K562 (cell line): Measurements from ENCODE around the gene ACBD5. TPM values are rescaled to one million over a fixed set of nuclear protein-coding genes. Genes with fewer than 3 reads are reported as not detected.

Experiments used
- ATF7 ChIP-seq: fragments of 450-650 bp; IDR thresholded peaks from 2 replicates; pipeline ENCODE4 v1.7.1; 2014; ENCODE audit warnings: mild to moderate bottlenecking, moderate library complexity
- BDP1 ChIP-seq: IDR thresholded peaks from 3 replicates; pipeline ENCODE4 v1.6.1; 2011; ENCODE audit not compliant: insufficient read length, insufficient read depth
- CBFB ChIP-seq: sonication (generic); formaldehyde crosslinking; IDR thresholded peaks from 2 replicates; pipeline ENCODE4 v1.4.0; 2020; ENCODE audit warnings: mild to moderate bottlenecking, missing genetic modification reagents
- ELF1 ChIP-seq: fragments of 200-800 bp; sonication (Bioruptor generic); IDR thresholded peaks from 2 replicates; pipeline ENCODE4 v1.6.1; 2016; ENCODE audit warnings: missing genetic modification characterization, missing compliant biosample characterization
- FOXK1 ChIP-seq: sonication (generic); formaldehyde crosslinking; IDR thresholded peaks from 2 replicates; pipeline ENCODE4 v1.8.0; 2022; ENCODE audit warnings: missing genetic modification reagents, mild to moderate bottlenecking, borderline replicate concordance
- FUS ChIP-seq: fragments of 200-400 bp; formaldehyde crosslinking; optimal IDR thresholded peaks from 2 replicates; pipeline ENCODE3; 2017; ENCODE audit warnings: low read depth, low read length
- GABPA ChIP-seq: fragments of 200-800 bp; sonication (Bioruptor generic); conservative IDR thresholded peaks from 2 replicates; pipeline ENCODE4 v1.6.1; 2016; ENCODE audit warnings: low read depth, missing genetic modification characterization, missing compliant biosample characterization
- KDM4B ChIP-seq, 2 experiments: fragments of 450-650 bp in 1 of 2; sonication (generic) in 1 of 2; IDR thresholded peaks; 2 replicates each; pipeline ENCODE4 v1.6.1; 2016 to 2017; ENCODE audit warnings: borderline replicate concordance in 2 of 2, antibody characterized with exemption in 1 of 2, low read depth in 1 of 2, mild to moderate bottlenecking in 1 of 2
- NFE2 ChIP-seq: IDR thresholded peaks from 2 replicates; pipeline ENCODE4 v1.6.1; 2014; ENCODE audit warnings: antibody characterized with exemption, low read depth
- POLR2A ChIP-seq: fragments of 450-650 bp; conservative IDR thresholded peaks from 2 replicates; pipeline ENCODE4 v1.6.1; 2016
- POLR3G ChIP-seq: IDR thresholded peaks from 2 replicates; pipeline ENCODE4 v1.6.1; 2011; ENCODE audit not compliant: insufficient read length, insufficient replicate concordance; ENCODE audit errors: extremely low read depth
- PTTG1 ChIP-seq: fragments of 450-650 bp; IDR thresholded peaks from 2 replicates; pipeline ENCODE4 v1.6.1; 2016; ENCODE audit warnings: low read depth, mild to moderate bottlenecking, missing genetic modification characterization, missing compliant biosample characterization
- PYGO2 ChIP-seq: fragments of 450-650 bp; IDR thresholded peaks from 2 replicates; pipeline ENCODE4 v1.6.1; 2016; ENCODE audit warnings: mild to moderate bottlenecking, missing genetic modification characterization, moderate library complexity, missing compliant biosample characterization
- RAD21 ChIP-seq, 2 experiments: fragments of 250-450 bp in 1 of 2; fragments of 450-650 bp in 1 of 2; sonication (Bioruptor Pico) in 1 of 2; formaldehyde crosslinking in 1 of 2; IDR thresholded peaks in 1 of 2; conservative IDR thresholded peaks in 1 of 2; 2 replicates each; pipeline versions ENCODE4 v1.4.0 to v1.8.0; 2020 to 2022; ENCODE audit warnings: mild to moderate bottlenecking in 2 of 2, moderate library complexity in 1 of 2
- SRSF9 ChIP-seq: fragments of 200-400 bp; formaldehyde crosslinking; IDR thresholded peaks from 2 replicates; pipeline ENCODE4 v1.6.1; 2017; ENCODE audit warnings: low read depth, low read length, borderline replicate concordance
- YY1 ChIP-seq, 3 experiments: IDR thresholded peaks; 2 replicates each; pipeline ENCODE4 v1.6.1; 2011; ENCODE audit warnings: low read length in 2 of 3, mild to moderate bottlenecking in 2 of 3, moderate library complexity in 2 of 3, borderline replicate concordance in 1 of 3, control low read depth in 1 of 3, low read depth in 1 of 3; ENCODE audit not compliant: insufficient read depth in 3 of 3, insufficient replicate concordance in 2 of 3, control insufficient read depth in 1 of 3, insufficient read length in 1 of 3; ENCODE audit errors: extremely low read depth in 1 of 3
- ZEB2 ChIP-seq: fragments of 450-650 bp; IDR thresholded peaks from 2 replicates; pipeline ENCODE4 v1.6.1; 2016
- ZNF778 ChIP-seq: fragments of 450-650 bp; formaldehyde crosslinking; IDR thresholded peaks from 2 replicates; pipeline ENCODE4 v1.4.0; 2020; ENCODE audit warnings: mild to moderate bottlenecking, moderate library complexity
- polyA plus RNA-seq, 8 experiments: library from polyadenylated mRNA; depleted of rRNA in 4 of 8; stranded (reverse) in 5 of 8; unstranded in 3 of 8; fragments of >200 nt; fragmentation: Nextera tagmentation in 2 of 8; fragmentation: Illumina TruSeq in 1 of 8; extraction: Ambion mirVana in 2 of 8; extraction: Trizol in 1 of 8; gene quantifications; 2 replicates each; pipeline versions ENCODE4 v1.2.1 to v1.2.3, GENCODE V29; 2011 to 2014; ENCODE audit warnings: inconsistent platforms in 1 of 8, missing spikeins in 1 of 8
- total RNA-seq, 7 experiments: library from RNA; depleted of rRNA in 6 of 7; stranded (reverse); fragments of >200 nt in 6 of 7; fragmentation: Illumina TruSeq in 2 of 7; extraction: Trizol in 2 of 7; gene quantifications; 2 replicates each; pipeline versions ENCODE4 v1.2.1 to v1.2.3, GENCODE V29; 2011 to 2021; ENCODE audit warnings: low replicate concordance in 1 of 7
- TF ChIP-seq, protein P1 (sequence below): sonication (generic); IDR thresholded peaks from 2 replicates; pipeline ENCODE4 v1.6.1; 2016
- TF ChIP-seq, protein P2 (sequence below), 2 experiments: fragments of 450-650 bp in 1 of 2; IDR thresholded peaks; 2 replicates each; pipeline ENCODE4 v1.6.1; 2011 to 2017; ENCODE audit warnings: low read depth in 2 of 2, antibody characterized with exemption in 1 of 2, borderline replicate concordance in 1 of 2, low read length in 1 of 2, mild to moderate bottlenecking in 1 of 2, mixed read lengths in 1 of 2; ENCODE audit not compliant: control insufficient read depth in 1 of 2
- TF ChIP-seq, protein P3 (sequence below): sonication (generic); formaldehyde crosslinking; IDR thresholded peaks from 2 replicates; pipeline ENCODE4 v1.8.0; 2022; ENCODE audit warnings: mild to moderate bottlenecking, missing genetic modification reagents
- TF ChIP-seq, protein P4 (sequence below): sonication (generic); formaldehyde crosslinking; IDR thresholded peaks from 2 replicates; pipeline ENCODE4 v1.8.1; 2023; ENCODE audit warnings: mild to moderate bottlenecking, missing genetic modification reagents, moderate library complexity

ACBD5 gene
- total and polyA plus RNA-seq, 9 of the 15 experiments (the other 6 are each of a cell fraction or from before 2014, with no cell fraction given): 1.5 to 10.3 (median 7.8) TPM

DNA sequence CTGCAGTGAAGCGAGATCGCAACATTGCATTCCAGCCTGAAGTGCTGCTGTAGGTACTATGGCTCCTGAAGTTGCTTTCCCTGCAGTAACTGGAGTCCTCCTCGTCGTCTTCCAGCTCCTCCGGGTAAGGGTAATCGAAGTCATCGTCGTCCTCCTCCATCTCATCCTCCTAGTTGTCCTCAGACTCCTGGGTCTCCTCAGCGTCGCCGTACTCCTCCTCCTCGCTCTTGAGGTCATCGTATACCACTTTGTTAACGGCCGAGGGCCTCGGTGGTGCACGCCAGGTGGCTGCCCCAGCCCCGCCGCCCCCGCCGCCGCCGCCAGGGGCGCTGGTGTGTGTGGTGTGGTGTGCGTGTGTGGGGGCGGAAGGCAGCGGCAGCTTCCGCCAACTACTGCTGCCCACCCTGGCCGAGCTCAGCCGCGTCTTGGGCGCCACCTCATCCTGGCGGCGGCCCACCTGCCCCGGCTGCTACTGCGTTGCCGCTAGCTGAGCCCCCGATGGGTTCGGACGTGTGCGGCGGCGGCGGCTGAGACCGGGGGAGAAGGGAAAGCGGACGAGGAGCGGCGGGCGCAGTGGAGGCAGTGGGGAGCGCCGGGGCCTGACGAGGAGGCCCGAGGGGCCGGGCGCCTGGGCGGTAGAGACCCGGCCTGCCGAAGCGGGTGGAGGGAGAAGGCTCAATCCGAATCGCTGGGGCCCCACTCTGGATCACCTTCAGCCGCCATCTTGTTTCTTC, 11.8 kb upstream of the ACBD5 start (continued):
- TF ChIP-seq PTTG1 (tag) (no peak), ZNF778 (CRISPR knock-in tag) (no peak), POLR2A (peak; percentile 86), ZEB2 (no peak), BDP1 (no peak), ELF1 (tag) (peak; percentile 64; the same call in 1 of the 2 replicates), YY1 (IDR thresholded peaks at IDR 0.05; ENCODE audit: borderline replicate concordance in 1 of 3, control insufficient read depth in 1 of 3, extremely low read depth in 1 of 3, insufficient read depth in 3 of 3, insufficient read length in 1 of 3, insufficient replicate concordance in 2 of 3, low read depth in 1 of 3, low read length in 2 of 3) (peak in 2 of 3 experiments; percentile 57 to 71), POLR3G (no peak), RAD21 (CRISPR knock-in tag; conservative IDR thresholded peaks at IDR 0.05 in 1 of 2, IDR thresholded peaks at IDR 0.05 in 1 of 2) (no peak), FUS (no peak), SRSF9 (no peak), FOXK1 (no peak), PYGO2 (tag) (no peak), CBFB (CRISPR knock-in tag) (no peak), NFE2 (no peak), KDM4B (IDR thresholded peaks at IDR 0.05; ENCODE audit: borderline replicate concordance in 2 of 2, low read depth in 1 of 2) (no peak), ATF7 (0 out of 2 replicates have a peak, but pooled peaks have one; percentile 30), GABPA (tag) (peak; percentile 74)
- TF ChIP-seq, protein P1, sequence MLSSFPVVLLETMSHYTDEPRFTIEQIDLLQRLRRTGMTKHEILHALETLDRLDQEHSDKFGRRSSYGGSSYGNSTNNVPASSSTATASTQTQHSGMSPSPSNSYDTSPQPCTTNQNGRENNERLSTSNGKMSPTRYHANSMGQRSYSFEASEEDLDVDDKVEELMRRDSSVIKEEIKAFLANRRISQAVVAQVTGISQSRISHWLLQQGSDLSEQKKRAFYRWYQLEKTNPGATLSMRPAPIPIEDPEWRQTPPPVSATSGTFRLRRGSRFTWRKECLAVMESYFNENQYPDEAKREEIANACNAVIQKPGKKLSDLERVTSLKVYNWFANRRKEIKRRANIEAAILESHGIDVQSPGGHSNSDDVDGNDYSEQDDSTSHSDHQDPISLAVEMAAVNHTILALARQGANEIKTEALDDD: no peak
- TF ChIP-seq, protein P2, sequence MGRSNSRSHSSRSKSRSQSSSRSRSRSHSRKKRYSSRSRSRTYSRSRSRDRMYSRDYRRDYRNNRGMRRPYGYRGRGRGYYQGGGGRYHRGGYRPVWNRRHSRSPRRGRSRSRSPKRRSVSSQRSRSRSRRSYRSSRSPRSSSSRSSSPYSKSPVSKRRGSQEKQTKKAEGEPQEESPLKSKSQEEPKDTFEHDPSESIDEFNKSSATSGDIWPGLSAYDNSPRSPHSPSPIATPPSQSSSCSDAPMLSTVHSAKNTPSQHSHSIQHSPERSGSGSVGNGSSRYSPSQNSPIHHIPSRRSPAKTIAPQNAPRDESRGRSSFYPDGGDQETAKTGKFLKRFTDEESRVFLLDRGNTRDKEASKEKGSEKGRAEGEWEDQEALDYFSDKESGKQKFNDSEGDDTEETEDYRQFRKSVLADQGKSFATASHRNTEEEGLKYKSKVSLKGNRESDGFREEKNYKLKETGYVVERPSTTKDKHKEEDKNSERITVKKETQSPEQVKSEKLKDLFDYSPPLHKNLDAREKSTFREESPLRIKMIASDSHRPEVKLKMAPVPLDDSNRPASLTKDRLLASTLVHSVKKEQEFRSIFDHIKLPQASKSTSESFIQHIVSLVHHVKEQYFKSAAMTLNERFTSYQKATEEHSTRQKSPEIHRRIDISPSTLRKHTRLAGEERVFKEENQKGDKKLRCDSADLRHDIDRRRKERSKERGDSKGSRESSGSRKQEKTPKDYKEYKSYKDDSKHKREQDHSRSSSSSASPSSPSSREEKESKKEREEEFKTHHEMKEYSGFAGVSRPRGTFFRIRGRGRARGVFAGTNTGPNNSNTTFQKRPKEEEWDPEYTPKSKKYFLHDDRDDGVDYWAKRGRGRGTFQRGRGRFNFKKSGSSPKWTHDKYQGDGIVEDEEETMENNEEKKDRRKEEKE (IDR thresholded peaks at IDR 0.05; ENCODE audit: borderline replicate concordance in 1 of 2, control insufficient read depth in 1 of 2, low read depth in 2 of 2, low read length in 1 of 2): no peak
- TF ChIP-seq, protein P3, sequence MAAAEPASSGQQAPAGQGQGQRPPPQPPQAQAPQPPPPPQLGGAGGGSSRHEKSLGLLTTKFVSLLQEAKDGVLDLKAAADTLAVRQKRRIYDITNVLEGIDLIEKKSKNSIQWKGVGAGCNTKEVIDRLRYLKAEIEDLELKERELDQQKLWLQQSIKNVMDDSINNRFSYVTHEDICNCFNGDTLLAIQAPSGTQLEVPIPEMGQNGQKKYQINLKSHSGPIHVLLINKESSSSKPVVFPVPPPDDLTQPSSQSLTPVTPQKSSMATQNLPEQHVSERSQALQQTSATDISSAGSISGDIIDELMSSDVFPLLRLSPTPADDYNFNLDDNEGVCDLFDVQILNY (CRISPR knock-in tag): no peak
- TF ChIP-seq, protein P4, sequence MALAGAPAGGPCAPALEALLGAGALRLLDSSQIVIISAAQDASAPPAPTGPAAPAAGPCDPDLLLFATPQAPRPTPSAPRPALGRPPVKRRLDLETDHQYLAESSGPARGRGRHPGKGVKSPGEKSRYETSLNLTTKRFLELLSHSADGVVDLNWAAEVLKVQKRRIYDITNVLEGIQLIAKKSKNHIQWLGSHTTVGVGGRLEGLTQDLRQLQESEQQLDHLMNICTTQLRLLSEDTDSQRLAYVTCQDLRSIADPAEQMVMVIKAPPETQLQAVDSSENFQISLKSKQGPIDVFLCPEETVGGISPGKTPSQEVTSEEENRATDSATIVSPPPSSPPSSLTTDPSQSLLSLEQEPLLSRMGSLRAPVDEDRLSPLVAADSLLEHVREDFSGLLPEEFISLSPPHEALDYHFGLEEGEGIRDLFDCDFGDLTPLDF: no peak
